Activated T-cell treated with anti-CD3 and anti-CD28 coated beads for 48 hours (primary cell): ENCODE results near the gene SDS.

Experiments
- DNase-seq: peaks from one replicate; pipeline ENCODE4 v3.0.0-alpha.2; 2020; ENCODE audit warnings: low read depth

Gene SDS

DNA sequence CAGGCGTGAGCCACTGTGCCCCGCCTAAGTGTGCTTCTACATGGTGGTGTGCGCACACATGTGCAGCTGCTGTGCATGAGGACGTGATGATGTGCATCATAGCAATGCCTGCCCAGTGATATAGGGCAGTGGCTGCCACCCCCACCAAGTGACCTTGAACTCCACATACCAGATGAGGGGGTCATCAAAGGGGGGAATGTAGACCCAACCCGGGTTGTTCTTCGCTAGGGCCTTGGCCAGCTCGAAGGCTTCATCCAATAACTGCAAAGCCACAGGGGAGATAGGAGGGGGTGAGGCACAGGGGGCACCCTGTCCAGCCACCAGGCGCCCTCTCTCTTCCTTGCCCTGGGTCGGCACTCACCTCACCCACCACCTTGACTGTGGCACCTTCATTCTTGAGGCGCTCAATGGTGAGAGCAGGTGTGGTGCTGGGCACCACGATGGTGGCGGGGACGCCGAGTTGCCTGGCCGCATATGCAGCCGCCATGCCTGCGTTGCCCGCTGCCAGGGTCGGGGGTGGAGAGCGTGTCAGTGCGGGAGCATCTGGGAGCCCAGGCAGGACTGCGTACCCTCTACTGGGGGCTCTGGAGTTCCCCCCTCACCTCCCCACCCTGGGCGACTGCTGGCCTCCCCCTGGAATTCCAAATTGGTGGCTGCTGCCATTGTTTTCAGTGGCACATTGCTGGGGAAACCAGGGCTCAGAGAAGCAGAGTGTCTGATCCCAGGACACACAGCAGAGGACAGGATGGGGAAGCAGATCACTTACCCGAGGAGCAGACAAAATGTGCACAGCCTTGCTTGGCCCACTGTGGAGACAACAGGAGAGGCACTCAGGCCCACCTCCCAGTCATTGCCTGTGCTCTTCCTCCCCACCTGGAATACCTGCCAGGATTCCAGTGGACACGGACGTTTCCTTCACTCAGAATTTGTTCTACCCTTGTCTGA lies 5.1 kb downstream of the SDS start:
- no peak for DNase-seq

DNA sequence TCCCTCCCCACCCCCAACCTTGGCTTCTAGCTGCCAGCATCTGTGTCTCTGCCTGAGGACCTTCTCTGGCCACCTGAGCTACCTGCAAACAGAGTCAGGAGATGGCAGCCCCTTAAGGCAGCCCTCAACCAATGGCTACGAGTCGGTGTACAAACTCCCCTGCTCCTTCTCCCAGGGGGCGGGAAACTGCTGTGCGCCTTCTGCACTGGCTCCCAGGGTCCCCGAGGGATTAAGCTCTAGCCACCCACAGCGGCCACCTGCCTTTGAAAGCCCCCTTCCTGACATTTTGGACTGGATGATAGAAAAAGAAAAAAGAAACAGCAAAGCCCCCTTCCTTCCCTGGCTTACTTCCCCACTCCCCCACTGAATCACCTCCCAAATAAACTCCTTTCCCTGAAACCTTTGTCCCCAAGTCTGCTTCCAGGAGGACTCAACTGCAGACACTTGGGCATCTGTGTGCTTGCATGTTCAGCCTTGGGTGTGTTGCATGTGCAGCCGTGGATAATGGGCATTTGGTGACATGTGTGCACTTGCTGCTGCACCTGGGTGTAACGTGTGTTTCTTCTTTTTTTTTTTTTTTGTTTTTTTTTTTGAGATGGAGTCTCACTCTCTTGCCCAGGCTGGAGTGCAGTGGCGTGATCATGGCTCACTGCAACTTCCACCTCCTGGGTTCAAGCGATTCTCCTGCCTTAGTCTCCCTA lies 6.0 kb downstream of the SDS start:
- DNase-seq: no peak

DNA sequence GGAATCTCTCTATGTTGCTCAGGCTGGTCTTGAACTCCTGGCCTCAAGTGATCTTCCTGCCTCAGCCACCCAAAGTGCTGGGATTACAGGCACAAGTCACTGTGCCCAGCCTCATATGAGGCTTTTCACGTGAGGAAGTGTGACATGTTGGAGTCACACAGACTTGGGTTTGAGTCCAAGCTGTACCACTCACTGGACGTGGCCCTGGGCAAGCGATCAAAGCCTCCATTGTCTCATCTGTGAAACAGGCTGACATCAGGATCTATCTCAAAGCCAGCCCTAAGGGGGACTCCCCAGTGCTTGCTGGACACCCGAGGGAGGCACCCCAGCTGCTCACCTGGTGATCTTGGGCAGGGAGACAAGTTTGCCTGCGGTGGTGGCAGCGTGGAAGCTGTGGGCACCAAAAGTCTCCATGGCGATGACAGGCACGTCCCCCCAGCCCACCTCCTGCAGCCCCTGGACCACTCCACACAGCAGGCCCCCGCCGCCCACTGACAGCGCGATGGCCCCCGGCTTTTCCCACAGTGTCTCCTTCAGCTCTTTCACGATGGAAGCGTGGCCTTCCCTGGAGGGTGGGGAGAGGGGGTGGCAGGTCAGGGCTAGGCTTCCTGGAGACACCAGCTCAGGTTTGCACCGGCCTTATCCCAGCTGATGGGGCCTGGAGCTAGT lies 6.7 kb downstream of the SDS start:
- DNase-seq: no peak

DNA sequence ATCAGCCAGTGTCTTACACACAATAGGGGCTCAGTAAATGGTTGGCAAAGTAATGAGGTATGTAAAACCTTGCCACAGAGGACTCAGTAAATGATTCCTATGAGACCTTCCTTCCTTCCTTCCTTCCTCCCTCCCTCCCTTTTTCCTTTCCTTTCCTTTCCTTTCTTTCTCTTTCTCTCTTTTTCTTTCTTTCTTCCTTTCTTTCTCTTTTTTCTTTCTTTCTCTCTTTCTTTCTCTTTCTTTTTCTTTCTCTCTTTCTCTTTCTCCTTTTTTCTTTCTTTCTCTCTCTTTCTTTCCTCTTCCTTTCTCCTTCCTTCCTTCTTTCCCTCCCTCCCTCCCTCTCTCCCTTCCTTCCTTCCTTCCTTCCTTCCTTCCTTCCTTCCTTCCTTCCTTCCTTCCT lies 7.5 kb downstream of the SDS start:
- DNase-seq: no peak

DNA sequence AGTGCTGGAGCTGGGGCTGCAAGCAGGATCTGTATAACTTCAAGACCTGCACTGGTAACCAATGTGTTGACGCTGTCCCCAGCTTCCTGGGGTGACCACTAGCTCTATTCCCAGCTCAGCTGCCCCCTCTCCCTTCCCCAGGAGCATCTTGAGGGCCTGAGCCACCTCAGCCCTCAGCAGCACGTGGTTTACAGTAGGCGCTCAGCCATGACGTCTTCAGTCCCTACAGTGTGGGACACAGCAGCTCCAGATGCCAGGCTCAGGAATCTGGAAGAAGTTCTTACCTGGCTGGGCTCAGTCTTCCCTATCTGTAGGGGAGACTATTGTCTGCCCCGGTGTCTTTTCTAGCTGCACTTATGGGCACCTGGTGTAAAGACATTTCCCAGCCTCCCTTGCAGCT lies 8.6 kb downstream of the SDS start:
- DNase-seq: no peak

DNA sequence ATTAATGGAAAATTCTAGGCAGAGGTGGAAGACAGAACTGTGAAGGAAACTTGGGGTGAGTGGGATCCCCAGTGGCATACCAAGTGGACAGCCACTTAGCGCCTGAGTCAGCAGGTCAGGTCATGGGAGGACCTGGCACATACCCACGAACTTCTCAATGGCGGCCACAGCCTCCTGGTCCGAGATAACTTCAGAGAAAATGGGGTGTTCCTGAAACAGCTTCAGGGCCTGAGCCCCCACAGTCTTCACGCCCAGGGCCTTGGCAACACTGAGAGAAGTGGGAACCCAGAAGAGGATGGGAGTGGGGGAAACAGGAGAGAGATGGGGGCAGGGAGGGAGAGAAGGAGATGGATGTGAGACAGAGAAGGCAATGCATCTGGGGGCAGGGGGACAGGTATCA lies 9.9 kb downstream of the SDS start:
- DNase-seq: no peak

DNA sequence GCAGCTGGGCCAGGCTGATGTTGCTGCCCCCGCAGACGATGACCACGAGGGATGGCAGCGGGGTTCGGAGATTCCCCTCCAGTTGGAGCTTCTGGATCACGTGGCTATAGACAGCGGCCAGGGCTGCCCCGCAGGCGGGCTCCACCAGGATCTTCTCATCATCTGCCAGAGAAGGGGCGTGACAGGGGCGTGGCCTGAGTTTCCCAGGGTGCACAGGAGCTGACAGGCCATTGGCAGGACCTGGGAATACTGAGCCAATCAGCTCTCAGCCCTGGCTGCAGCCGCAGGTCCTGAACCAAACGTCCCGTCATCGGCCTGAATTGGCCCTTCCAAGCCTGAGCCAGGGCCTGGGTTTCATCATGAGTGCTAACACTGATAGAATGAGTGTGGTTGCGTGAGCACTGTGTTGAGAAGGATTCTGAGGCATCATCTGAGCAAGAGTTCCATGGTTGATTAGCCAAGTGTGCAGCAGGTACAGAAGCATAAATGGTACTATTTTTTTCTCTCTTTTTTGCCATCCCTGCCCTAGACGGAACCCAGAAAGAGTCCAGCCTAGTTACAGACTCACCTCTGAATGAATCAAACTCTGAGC lies 10.6 kb downstream of the SDS start:
- DNase-seq: no peak

DNA sequence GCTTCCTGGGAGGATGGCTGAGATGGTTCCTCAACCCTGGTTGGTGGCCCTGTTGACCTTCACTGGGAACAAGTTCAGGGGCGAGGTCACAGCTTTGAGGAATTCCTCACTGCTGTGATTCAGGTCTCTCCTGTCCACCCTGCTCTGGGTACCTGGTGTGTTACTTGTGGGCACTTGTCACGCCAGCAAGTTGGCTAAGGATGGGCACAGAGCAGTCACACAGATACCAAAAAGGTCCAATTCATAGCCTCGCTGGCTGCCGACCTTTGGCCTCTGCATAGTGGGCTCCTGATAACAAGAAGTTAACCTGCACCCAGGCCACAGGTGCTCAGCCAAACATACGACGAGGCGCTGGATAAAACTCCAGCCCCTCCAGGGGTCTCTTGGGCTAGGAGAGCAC lies 11.2 kb downstream of the SDS start:
- DNase-seq: no peak

DNA sequence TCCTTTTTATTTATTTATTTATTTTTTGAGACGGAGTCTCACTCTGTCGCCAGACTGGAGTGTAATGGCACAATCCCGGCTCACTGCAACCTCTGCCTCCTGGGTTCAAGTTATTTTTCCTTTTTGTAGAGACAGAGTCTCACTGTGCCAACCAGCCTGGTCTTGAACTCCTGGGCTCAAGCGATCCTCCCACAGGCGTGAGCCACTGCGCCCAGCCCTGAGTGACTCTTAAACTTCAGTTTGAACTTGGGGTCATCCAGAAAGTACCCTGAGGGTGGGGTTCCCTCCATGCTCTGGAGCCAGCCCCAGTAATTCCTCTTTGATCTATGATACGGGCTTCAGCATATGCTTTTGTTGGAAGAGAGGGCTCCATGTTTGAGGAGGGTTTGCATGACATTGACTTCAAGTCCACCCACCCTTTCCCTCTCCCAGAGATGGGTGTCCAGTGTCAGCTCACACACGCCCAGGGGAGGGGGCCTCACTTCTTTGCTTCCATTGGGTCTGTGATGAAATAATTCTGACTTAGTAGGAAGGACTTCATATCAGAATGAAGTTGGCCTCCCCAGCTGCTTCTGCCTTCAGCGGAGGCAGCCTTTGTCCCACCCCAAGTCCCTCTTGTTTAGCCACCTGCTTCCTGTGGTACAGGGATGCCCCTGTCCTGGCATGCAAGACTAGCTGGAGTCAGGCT lies 11.9 kb downstream of the SDS start:
- DNase-seq: no peak

DNA sequence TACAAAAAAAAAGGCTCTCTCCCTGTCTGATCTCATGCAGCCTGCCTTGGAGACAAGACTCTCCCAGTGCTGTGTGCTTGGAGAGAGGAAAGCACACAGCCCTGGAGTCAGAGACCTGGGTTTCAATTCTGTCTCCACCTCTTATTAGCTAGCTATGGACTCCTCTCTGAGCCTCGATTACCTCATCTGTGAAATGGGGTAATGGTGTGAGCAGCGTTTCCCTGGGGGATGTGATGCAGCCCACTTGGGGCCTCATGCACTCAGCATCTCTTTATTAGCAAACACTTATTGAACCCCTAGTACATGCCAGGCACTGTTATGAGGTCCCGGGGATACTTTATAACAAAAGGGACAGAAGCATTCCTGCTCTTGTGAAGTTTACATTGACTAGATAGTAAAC lies 12.5 kb downstream of the SDS start:
- DNase-seq: no peak

DNA sequence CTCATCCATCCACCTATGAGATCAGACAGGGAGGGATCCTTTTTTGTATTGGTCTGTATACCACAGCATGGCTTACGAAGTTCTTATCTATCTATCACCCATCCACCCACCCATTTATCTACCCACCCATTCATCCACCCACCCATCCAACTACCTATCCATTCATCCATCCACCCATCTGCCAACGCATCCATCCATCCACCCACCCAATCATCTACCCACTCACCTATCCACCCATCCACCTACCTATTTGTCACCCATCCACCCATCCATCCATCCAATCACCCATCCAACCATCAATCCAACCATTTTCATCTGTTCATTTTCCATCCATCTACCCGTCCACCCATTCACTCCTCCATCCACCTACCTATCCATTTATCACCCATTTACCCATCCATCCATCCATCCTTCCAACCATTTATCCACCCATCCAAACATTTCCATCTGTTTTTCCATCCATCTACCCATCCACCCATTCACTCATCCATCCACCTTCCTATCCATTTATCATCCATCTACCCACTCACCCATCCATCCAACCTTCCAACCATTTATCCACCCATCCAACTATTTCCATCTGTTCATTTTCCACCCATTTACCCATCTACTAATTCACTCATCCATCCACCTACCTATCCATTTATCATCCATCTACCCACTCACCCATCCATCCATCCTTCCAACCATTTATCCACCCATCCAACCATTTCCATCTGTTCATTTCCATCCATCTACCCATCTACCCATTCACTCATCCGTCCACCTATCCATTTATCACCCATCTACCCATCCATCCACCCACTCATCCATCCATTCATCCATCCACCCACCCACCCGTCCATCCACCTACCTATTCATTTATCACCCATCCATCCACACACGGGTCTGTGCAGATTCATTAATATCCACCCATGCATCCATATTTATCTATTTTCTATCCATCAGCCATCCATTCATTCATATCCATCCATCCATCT lies 13.3 kb downstream of the SDS start:
- no peak for DNase-seq

DNA sequence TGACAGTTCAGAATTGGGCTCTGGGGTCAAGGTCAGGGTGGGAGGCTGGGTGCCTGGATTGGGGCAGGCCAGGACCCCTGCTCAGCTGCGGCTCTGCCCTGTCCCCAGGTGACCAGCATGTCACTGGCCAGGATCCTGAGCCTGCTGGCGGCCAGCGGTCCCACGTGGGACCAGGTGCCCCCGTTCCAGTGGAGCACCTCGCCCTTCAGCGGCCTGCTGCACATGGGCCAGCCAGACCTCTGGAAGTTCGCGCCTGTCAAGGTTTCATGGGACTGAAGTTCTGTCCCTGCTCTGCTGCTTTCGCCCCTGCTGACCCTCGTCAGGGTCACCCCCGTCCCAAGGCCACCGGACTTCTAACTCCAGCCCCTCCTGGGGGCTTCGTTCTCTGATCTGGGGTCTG lies 15.3 kb downstream of the SDS start:
- DNase-seq: no peak

DNA sequence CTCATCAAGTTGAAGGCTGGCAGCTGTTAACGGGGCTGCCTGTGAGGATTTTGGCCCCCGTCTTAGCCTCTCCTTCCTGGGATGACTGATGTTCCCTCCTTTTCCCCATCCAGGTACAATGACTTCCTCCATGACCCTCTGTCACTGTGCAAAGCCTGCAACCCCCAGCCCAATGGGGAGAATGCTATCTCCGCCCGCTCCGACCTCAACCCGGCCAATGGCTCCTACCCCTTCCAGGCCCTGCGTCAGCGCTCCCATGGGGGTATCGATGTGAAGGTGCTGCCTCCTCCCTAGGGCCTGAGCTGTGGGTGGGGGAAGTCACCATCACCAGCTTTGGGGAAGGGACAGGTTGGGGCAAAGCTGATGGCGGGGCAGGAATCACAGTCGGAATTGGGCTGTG lies 16.1 kb downstream of the SDS start:
- no peak for DNase-seq

DNA sequence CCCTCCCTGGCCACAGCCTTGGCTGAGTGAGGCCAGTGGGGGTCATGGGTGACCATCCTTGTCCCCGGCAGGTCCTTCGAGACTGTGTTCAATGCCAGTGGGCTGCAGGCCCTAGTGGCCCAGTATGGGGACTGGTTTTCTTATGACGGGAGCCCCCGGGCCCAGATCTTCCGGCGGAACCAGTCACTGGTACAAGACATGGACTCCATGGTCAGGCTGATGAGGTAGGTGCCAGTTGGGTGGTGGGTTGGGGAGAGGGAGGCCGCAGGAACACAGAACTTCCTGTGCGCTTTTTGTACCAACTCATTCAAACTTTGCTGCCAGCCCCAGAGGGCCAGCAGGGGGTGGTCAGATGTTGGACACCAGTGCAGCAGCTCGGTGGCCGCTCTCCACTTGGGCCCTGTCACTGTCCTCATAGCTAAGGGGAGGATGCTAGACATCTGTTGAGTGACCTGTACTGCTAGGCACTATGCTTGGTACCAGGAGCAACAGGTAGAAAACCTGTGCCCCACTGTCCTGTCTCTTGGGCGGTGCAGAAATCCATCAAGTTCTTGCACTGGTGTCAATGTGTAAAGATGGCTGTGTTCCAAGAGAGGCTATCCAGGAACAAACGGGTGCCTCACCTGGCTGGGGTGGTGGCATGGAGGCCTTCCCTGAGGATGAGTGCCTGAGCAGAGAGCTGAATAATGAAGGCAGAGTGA lies 16.7 kb downstream of the SDS start:
- no peak for DNase-seq

DNA sequence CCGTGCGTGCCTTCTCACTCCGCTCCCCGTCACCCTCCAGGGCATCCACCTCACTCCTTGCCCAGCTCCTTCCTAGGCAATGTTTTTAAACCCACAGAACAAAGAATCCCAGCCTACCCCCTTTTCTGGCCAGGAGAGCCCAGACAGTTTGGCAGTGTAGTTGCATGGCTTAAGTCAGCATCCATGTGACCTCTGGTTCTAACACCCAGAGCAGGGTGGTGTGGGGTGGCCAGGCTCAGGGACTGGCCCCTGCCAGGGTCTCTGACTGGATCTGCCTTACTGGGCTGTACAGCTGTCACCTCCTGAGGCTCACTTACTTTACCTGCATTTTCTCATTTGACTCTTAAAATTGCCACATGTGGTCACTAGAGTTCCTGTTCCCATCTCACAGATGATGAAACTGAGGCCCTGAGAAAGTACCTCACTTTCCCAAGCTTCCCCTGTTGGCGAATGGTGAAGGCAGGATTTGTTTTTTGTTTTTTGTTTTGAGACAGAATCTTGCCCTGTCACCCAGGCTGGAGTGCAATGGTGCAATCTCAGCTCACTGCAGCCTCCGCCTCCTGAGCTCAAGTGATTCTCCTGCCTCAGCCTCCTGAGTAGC lies 18.3 kb downstream of the SDS start:
- DNase-seq: no peak

DNA sequence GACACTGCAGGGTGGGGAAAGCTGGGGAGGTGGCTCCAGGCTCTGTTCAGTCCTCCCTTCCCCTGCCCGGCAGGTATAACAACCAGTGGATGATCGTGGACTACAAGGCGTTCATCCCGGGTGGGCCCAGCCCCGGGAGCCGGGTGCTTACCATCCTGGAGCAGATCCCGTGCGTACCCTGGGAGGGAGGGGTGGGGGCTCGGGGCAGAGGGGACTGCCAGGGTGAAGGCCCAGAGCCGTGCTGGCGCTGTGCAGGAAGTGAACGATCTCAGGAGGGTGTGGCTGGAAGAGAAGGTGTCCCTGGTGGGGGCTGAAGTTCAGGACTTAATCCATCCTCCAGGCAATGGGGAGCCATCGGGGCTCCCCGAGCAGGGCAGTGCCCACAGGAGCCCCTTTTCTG lies 18.9 kb downstream of the SDS start:
- no peak for DNase-seq

DNA sequence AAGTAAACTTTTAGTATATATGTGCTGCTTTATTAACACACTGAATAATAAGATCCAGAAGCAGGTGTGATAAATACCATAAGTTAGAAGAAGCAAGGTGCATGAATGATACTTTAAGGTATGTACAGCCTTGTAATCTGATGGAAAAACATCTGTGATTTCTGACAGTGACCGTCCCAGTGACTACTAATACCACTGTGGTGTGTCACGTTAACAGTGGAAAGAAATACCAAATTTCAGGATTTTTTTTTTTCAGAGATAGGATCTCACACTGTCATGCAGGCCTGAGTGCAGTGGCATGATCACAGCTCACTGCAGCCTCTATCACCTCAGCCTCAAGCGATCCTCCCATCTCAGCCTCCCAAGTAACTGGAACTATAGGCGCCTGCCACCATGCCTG lies 21.5 kb downstream of the SDS start:
- no peak for DNase-seq

DNA sequence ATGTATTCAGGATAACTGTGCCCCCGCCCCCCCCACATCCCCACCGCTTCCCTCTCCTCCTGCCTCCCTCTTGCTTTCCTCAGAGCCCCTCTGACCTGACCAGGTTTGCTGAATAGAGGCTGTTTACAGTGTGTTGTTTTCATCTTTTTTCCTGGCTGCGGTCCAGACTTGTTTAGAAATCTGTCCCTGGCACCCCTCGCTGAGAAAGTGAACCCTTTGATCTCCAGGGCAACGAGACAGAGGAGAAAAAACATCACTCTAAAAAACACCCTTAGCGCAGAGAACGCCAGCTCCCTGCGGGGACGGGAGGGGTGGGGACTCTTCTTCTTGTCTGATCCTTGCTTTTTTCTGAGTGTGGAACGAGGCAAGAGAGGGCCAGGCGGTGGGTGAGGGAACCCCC lies 22.5 kb downstream of the SDS start:
- DNase-seq: no peak

DNA sequence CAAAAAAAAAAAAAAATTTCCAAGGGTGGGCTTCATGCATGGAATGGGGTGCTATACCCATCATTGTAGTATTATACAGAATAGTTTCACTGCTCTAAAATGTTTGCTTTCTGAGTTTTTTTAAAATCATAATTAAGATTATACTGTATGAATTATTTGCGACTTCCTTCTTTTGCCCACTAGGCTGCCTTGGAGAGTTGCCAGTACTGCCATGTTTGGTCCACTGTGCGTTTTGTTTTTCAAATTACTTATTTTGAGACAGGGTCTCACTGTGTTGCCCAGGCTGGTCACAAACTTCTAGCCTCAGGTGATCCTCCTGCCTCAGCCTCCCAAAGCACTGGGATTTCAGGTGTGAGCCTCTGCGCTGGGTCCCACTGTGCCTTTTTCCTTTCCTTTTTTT lies 25.4 kb downstream of the SDS start:
- DNase-seq: no peak
